ENCODE measurements around the gene LUC7L.
"Not testable (repeated sequence)": the region's sequence is repeated elsewhere in the genome, so short reads cannot be mapped to it uniquely, and the experiment has no call there.

GRCh38 chr16:163696-164095, 65.6 kb downstream of the LUC7L start:
- TF ChIP-seq POLR2AphosphoS2 (IDR thresholded peaks at IDR 0.05; ENCODE audit: low read depth, low read length); CTCF (IDR thresholded peaks at IDR 0.05 in 2 of 3, conservative IDR thresholded peaks at IDR 0.05 in 1 of 3; ENCODE audit: control insufficient read depth in 2 of 3, extremely low read depth in 1 of 3, insufficient read depth in 1 of 3, low read depth in 3 of 3, low read length in 3 of 3): not testable (repeated sequence)
